K562 (cell line): ENCODE data around the gene P2RX5.

Experiments used
- NR3C1 ChIP-seq: sonication (generic); formaldehyde crosslinking; IDR thresholded peaks from 2 replicates; pipeline ENCODE4 v1.8.1; 2022; ENCODE audit warnings: missing genetic modification reagents
- POLR2A ChIP-seq: fragments of 450-650 bp; conservative IDR thresholded peaks from 2 replicates; pipeline ENCODE4 v1.6.1; 2016
- RAD21 ChIP-seq, 2 experiments: fragments of 250-450 bp in 1 of 2; fragments of 450-650 bp in 1 of 2; sonication (Bioruptor Pico) in 1 of 2; formaldehyde crosslinking in 1 of 2; IDR thresholded peaks in 1 of 2; conservative IDR thresholded peaks in 1 of 2; 2 replicates each; pipeline versions ENCODE4 v1.4.0 to v1.8.0; 2020 to 2022; ENCODE audit warnings: mild to moderate bottlenecking in 2 of 2, moderate library complexity in 1 of 2

GRCh38 chr17:3665834-3666233 lies 30.1 kb downstream of the P2RX5 start:
- no peak for TF ChIP-seq RAD21 (CRISPR knock-in tag; conservative IDR thresholded peaks at IDR 0.05 in 1 of 2, IDR thresholded peaks at IDR 0.05 in 1 of 2)
- TF ChIP-seq POLR2A = no peak
- no peak for TF ChIP-seq NR3C1 (CRISPR knock-in tag)
